ENCODE data around the gene MYO6. TPM values are rescaled to one million over a fixed set of nuclear protein-coding genes. Genes with fewer than 3 reads are reported as not detected.
A peak's percentile ranks its signal among the peaks of the same experiment; 100 is the strongest.

Gene MYO6
- polyA plus RNA-seq, 1 experiment = 13.7 TPM

GRCh38 chr6:75855052-75855451, 106.0 kb downstream of the MYO6 start:
- Histone ChIP-seq H3K4me3 (ENCODE audit: low read depth, low read length) (no peak overlapping the region), H3K9me3 (ENCODE audit: control insufficient read depth, insufficient read depth, low read length) (no peaks in the 10 kb centered on the region), H3K27me3 (ENCODE audit: control insufficient read depth, insufficient read depth, low read length) (no peaks in the 10 kb centered on the region), H3K27ac (ENCODE audit: low read depth, low read length) (no peak overlapping the region)
- peak; percentile 45 for DNase-seq (ENCODE audit: low read depth, low spot score)
- ChIA-PET CTCF (interaction anchor here (0.6 to 3.4 kb wide), 25 partner anchors 9 to 1617 kb away, joined by 3 to 31 read pairs (median 4); no protein-coding TSS in a partner anchor), POLR2A (interaction anchor here (0.7 kb wide), 1 partner anchor 80 kb away, joined by 3 read pairs; no protein-coding TSS in a partner anchor)
- peak; percentile 69 for TF ChIP-seq CTCF (IDR thresholded peaks at IDR 0.05; ENCODE audit: low read depth, low read length)

GRCh38 chr6:75856902-75857301, 107.9 kb downstream of the MYO6 start:
- ChIA-PET POLR2A (no interaction called here), CTCF (interaction anchor here (1.7 kb wide), 1 partner anchor 36 kb away, joined by 5 read pairs; no protein-coding TSS in a partner anchor)
- H3K27ac ChIP-seq (ENCODE audit: low read depth, low read length) = no peak overlapping the region
- no peaks in the 10 kb centered on the region for H3K27me3 ChIP-seq (ENCODE audit: control insufficient read depth, insufficient read depth, low read length)
- no peak for TF ChIP-seq CTCF (IDR thresholded peaks at IDR 0.05; ENCODE audit: low read depth, low read length)
- no peaks in the 10 kb centered on the region for H3K9me3 ChIP-seq (ENCODE audit: control insufficient read depth, insufficient read depth, low read length)
- H3K4me3 ChIP-seq (ENCODE audit: low read depth, low read length) = no peak overlapping the region
- no peak for DNase-seq (ENCODE audit: low read depth, low spot score)

- POLR2A ChIA-PET = no interaction called here
- Histone ChIP-seq H3K27ac (ENCODE audit: low read depth, low read length) (no peak overlapping the region), H3K9me3 (ENCODE audit: control insufficient read depth, insufficient read depth, low read length) (no peaks in the 10 kb centered on the region), H3K4me3 (ENCODE audit: low read depth, low read length) (no peak overlapping the region), H3K27me3 (ENCODE audit: control insufficient read depth, insufficient read depth, low read length) (no peaks in the 10 kb centered on the region)
- DNase-seq (ENCODE audit: low read depth, low spot score) = no peak
- no peak for TF ChIP-seq CTCF (IDR thresholded peaks at IDR 0.05; ENCODE audit: low read depth, low read length)
- CTCF ChIA-PET = no interaction called here
Measured at GRCh38 chr6:75863001-75863400, 114.0 kb downstream of the MYO6 start.

GRCh38 chr6:75863784-75864183, 114.7 kb downstream of the MYO6 start:
- DNase-seq (ENCODE audit: low read depth, low spot score) = no peak
- no peak for TF ChIP-seq CTCF (IDR thresholded peaks at IDR 0.05; ENCODE audit: low read depth, low read length)
- POLR2A ChIA-PET = no interaction called here
- H3K4me3 ChIP-seq (ENCODE audit: low read depth, low read length) = no peak overlapping the region
- no peak overlapping the region for H3K27ac ChIP-seq (ENCODE audit: low read depth, low read length)
- H3K27me3 ChIP-seq (ENCODE audit: control insufficient read depth, insufficient read depth, low read length) = no peaks in the 10 kb centered on the region
- H3K9me3 ChIP-seq (ENCODE audit: control insufficient read depth, insufficient read depth, low read length) = no peaks in the 10 kb centered on the region
- CTCF ChIA-PET = interaction anchor here (1.6 kb wide), 1 partner anchor 8 kb away, joined by 10 read pairs; no protein-coding TSS in a partner anchor

- no peak overlapping the region for H3K4me3 ChIP-seq (ENCODE audit: low read depth, low read length)
- ChIA-PET CTCF (interaction anchor here (1.6 kb wide), 1 partner anchor 9 kb away, joined by 10 read pairs; no protein-coding TSS in a partner anchor), POLR2A (no interaction called here)
- no peak for DNase-seq (ENCODE audit: low read depth, low spot score)
- H3K27me3 ChIP-seq (ENCODE audit: control insufficient read depth, insufficient read depth, low read length) = no peaks in the 10 kb centered on the region
- H3K9me3 ChIP-seq (ENCODE audit: control insufficient read depth, insufficient read depth, low read length) = no peaks in the 10 kb centered on the region
- no peak overlapping the region for H3K27ac ChIP-seq (ENCODE audit: low read depth, low read length)
- no peak for TF ChIP-seq CTCF (IDR thresholded peaks at IDR 0.05; ENCODE audit: low read depth, low read length)
Measured at GRCh38 chr6:75864446-75864845, 115.4 kb downstream of the MYO6 start.
